ENCODE data around the gene C1D. TPM values are rescaled to one million over a fixed set of nuclear protein-coding genes. Genes with fewer than 3 reads are reported as not detected.

The C1D gene
- polyA plus RNA-seq, 1 donor from 2014 or later: 53.0 TPM

GRCh38 chr2:68060652-68061051 is 2.2 kb downstream of the C1D start:
- H3K4me2 ChIP-seq (ENCODE audit: low read length): peak overlapping the region; percentile 99

DNA sequence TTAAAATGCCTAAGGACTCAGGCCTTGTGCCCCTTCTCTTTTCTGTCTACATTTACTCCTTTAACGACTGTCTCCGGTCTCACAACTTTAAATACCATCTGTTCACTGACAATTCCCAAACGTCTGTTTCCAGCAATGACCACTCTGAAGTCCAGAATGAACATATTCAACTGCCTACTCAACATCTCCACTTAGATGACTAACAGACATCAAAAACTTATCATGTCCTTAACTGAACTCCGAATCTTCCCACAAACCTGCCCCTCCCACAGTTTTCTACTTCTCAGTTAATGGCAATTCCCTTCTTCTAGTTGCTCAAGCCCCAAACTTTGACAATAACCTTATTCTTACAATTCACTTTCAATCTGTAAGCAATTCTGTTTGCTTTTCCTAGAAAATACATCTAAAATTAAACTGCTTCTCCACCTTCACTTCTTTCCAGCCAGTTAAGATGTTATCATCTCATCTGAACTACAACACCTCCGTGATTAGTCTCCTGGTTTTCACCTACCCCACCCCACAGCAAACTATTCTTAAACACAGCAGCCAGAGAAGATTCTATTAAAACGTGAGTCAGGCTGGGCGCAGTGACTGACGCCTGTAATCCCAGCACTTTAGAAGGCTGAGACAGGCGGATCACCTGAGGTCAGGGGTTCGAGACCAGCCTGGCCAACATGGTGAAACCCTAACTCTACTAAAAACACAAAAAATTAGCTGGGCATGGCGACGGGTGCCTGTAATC is 2.8 kb downstream of the C1D start:
- no peak overlapping the region for H3K4me3 ChIP-seq (ENCODE audit: low read length)
- H3F3A ChIP-seq (ENCODE audit: insufficient read depth, low read length, poor library complexity, severe bottlenecking): no peaks in the 10 kb centered on the region
- H3K36me3 ChIP-seq (ENCODE audit: insufficient read depth, low read length): no peaks in the 10 kb centered on the region
- no peak for TF ChIP-seq POLR2AphosphoS5 (IDR thresholded peaks at IDR 0.05)
- TF ChIP-seq, protein P1, sequence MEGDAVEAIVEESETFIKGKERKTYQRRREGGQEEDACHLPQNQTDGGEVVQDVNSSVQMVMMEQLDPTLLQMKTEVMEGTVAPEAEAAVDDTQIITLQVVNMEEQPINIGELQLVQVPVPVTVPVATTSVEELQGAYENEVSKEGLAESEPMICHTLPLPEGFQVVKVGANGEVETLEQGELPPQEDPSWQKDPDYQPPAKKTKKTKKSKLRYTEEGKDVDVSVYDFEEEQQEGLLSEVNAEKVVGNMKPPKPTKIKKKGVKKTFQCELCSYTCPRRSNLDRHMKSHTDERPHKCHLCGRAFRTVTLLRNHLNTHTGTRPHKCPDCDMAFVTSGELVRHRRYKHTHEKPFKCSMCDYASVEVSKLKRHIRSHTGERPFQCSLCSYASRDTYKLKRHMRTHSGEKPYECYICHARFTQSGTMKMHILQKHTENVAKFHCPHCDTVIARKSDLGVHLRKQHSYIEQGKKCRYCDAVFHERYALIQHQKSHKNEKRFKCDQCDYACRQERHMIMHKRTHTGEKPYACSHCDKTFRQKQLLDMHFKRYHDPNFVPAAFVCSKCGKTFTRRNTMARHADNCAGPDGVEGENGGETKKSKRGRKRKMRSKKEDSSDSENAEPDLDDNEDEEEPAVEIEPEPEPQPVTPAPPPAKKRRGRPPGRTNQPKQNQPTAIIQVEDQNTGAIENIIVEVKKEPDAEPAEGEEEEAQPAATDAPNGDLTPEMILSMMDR (IDR thresholded peaks at IDR 0.05; ENCODE audit: poor library complexity, severe bottlenecking): no peak
- TF ChIP-seq, protein P2, sequence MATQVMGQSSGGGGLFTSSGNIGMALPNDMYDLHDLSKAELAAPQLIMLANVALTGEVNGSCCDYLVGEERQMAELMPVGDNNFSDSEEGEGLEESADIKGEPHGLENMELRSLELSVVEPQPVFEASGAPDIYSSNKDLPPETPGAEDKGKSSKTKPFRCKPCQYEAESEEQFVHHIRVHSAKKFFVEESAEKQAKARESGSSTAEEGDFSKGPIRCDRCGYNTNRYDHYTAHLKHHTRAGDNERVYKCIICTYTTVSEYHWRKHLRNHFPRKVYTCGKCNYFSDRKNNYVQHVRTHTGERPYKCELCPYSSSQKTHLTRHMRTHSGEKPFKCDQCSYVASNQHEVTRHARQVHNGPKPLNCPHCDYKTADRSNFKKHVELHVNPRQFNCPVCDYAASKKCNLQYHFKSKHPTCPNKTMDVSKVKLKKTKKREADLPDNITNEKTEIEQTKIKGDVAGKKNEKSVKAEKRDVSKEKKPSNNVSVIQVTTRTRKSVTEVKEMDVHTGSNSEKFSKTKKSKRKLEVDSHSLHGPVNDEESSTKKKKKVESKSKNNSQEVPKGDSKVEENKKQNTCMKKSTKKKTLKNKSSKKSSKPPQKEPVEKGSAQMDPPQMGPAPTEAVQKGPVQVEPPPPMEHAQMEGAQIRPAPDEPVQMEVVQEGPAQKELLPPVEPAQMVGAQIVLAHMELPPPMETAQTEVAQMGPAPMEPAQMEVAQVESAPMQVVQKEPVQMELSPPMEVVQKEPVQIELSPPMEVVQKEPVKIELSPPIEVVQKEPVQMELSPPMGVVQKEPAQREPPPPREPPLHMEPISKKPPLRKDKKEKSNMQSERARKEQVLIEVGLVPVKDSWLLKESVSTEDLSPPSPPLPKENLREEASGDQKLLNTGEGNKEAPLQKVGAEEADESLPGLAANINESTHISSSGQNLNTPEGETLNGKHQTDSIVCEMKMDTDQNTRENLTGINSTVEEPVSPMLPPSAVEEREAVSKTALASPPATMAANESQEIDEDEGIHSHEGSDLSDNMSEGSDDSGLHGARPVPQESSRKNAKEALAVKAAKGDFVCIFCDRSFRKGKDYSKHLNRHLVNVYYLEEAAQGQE (IDR thresholded peaks at IDR 0.05; ENCODE audit: borderline replicate concordance): no peak
- no peak overlapping the region for H2AFZ ChIP-seq (ENCODE audit: low read depth, low read length)
- H3K27me3 ChIP-seq (ENCODE audit: insufficient read depth, low read depth, low read length): no peaks in the 10 kb centered on the region
- H3K27ac ChIP-seq (ENCODE audit: low read length): no peak overlapping the region
- no peaks in the 10 kb centered on the region for H3K9me2 ChIP-seq (ENCODE audit: insufficient read depth, low read length)
- no peaks in the 10 kb centered on the region for H4K20me1 ChIP-seq (ENCODE audit: insufficient read depth)
- no peak overlapping the region for H3K9ac ChIP-seq (ENCODE audit: low read length)
- peaks cover 50% of the 10 kb centered on the region for H3K79me2 ChIP-seq (replicated peaks; ENCODE audit: insufficient read depth, low read length)
- H3K4me2 ChIP-seq (ENCODE audit: low read length): no peak overlapping the region
- no peaks in the 10 kb centered on the region for H3K9me3 ChIP-seq (ENCODE audit: low read length)

More at GRCh38 chr2:68060652-68061051, 2.2 kb downstream of the C1D start:
- H2AFZ ChIP-seq (ENCODE audit: low read depth, low read length): no peak overlapping the region
- no peaks in the 10 kb centered on the region for H3F3A ChIP-seq (ENCODE audit: insufficient read depth, low read length, poor library complexity, severe bottlenecking)
- H3K27me3 ChIP-seq (ENCODE audit: insufficient read depth, low read depth, low read length): no peaks in the 10 kb centered on the region
- H3K9me3 ChIP-seq (ENCODE audit: low read length): no peaks in the 10 kb centered on the region
- peaks cover 45% of the 10 kb centered on the region for H3K79me2 ChIP-seq (replicated peaks; ENCODE audit: insufficient read depth, low read length)
- H3K9me2 ChIP-seq (ENCODE audit: insufficient read depth, low read length): no peaks in the 10 kb centered on the region
- no peaks in the 10 kb centered on the region for H4K20me1 ChIP-seq (ENCODE audit: insufficient read depth)
- no peak overlapping the region for H3K9ac ChIP-seq (ENCODE audit: low read length)
- H3K4me3 ChIP-seq (ENCODE audit: low read length): peak overlapping the region; percentile 83
- TF ChIP-seq, protein P2 (IDR thresholded peaks at IDR 0.05; ENCODE audit: borderline replicate concordance): no peak
- no peak for TF ChIP-seq TAF1 (IDR thresholded peaks at IDR 0.05; ENCODE audit: low read depth)
- no peak for TF ChIP-seq POLR2AphosphoS5 (IDR thresholded peaks at IDR 0.05)
- TF ChIP-seq SMC3 (conservative IDR thresholded peaks at IDR 0.05; ENCODE audit: poor library complexity): no peak
- no peak for TF ChIP-seq EZH2 (IDR thresholded peaks at IDR 0.05; ENCODE audit: borderline replicate concordance, insufficient read depth, low read length, poor library complexity, severe bottlenecking)
- no peak for TF ChIP-seq EP300 (conservative IDR thresholded peaks at IDR 0.05; ENCODE audit: poor library complexity, severe bottlenecking)
- no peak for TF ChIP-seq RAD21 (conservative IDR thresholded peaks at IDR 0.05)
- TF ChIP-seq, protein P1 (IDR thresholded peaks at IDR 0.05; ENCODE audit: poor library complexity, severe bottlenecking): no peak
- no peak for TF ChIP-seq MXI1 (conservative IDR thresholded peaks at IDR 0.05; ENCODE audit: poor library complexity, severe bottlenecking)
- no peak overlapping the region for H3K27ac ChIP-seq (ENCODE audit: low read length)
- no peaks in the 10 kb centered on the region for H3K36me3 ChIP-seq (ENCODE audit: insufficient read depth, low read length)

Measured in neural cell (in vitro differentiated cells).